HG03457 (cell line): ENCODE results near the gene PITPNC1.
"Not testable (repeated sequence)": the region's sequence is repeated elsewhere in the genome, so short reads cannot be mapped to it uniquely, and the experiment has no call there.

Experiments used
- ATAC-seq: cut with Tn5 transposase; IDR thresholded peaks from one replicate; pipeline ENCODE4 v1.9.1; 2021; ENCODE audit warnings: moderate number of reproducible peaks; ENCODE audit not compliant: unreplicated experiment

The PITPNC1 gene

GRCh38 chr17:67637901-67638641 is 261.0 kb downstream of the PITPNC1 start:
- ATAC-seq, result no peak

DNA sequence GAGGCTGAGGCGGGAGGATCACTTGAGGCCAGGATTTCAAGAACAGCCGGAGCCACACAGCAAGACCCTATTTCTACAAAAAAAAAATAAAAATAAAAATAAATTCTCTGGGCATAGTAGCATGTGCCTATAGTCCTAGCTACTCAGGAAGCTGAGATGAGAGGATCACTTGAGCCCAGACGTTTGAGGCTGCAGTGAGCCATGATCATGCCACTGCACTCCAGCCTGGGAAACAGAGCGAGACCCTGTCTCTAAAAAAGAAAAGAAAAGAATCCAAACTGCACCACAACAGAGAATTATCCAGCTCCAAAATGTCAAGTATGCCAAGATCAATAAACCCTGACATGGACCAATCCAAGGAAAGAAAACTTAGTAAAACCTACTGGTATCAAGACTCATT is 261.8 kb downstream of the PITPNC1 start:
- ATAC-seq, result no peak

GRCh38 chr17:67639555-67639954 is 262.5 kb downstream of the PITPNC1 start:
- ATAC-seq, result no peak

DNA sequence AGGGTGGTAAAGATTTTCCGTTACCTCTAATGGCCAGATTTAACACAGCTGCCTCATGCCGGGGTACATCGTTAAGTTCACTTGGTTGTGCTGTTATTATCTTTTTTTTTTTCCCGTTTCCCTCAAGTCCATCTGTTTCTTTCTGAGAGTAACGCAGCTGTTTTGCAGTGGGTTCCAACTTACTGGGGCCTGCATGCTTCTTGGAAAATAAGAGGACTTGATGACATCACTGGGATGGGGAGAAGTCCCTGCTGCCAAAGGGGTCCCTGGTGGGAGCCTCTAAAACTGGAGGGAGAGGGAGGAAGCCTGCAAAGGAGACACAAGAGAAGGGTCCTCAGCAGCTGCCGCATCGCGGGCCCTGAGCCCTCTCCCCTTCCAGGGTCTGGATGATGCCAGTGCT is 262.9 kb downstream of the PITPNC1 start:
- no peak for ATAC-seq

DNA sequence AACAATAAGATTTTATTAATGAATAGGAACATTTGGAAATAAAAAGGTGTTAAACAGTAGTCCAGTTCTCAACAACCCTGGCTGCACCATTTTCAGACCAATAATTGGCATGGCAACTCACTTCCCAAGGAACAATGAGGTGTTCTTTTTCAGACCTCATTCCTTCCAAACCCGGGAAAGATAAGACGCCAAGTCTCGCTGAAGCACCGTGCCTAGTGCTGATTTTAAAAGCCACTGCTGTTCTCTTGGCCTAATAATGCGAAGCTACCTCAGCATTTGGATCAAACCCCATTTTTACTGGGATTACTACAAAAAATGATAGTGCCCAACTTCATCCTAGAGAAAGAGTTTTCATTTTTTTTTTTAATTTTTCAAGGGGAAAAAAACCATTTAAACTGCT is 265.4 kb downstream of the PITPNC1 start:
- ATAC-seq, result no peak

GRCh38 chr17:67644061-67644460 is 267.0 kb downstream of the PITPNC1 start:
- ATAC-seq, result no peak

- not testable (repeated sequence) for ATAC-seq
Observed at GRCh38 chr17:67645195-67645594, 268.1 kb downstream of the PITPNC1 start.

- no peak for ATAC-seq
Observed at GRCh38 chr17:67646472-67646871, 269.4 kb downstream of the PITPNC1 start.

DNA sequence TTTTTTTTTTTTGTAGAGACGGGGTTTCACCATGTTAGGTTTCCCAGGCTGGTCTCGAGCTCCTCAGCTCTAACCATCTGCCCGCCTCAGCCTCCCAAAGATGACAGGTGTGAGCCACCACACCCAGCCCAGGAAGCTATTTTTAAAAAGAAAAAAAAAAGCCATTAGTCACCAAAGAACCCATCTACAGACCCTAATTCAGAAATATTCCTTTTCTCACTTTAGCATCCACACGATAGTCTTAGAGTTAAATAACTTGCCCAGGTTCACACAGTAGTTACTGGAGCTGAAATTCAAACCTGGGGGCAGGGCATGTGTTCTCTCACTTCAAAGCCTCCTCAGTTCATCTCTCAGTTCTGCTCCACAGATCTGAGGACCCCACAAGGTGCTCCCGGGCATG is 270.4 kb downstream of the PITPNC1 start:
- no peak for ATAC-seq

GRCh38 chr17:67648032-67648905 is 271.2 kb downstream of the PITPNC1 start:
- ATAC-seq, result no peak

DNA sequence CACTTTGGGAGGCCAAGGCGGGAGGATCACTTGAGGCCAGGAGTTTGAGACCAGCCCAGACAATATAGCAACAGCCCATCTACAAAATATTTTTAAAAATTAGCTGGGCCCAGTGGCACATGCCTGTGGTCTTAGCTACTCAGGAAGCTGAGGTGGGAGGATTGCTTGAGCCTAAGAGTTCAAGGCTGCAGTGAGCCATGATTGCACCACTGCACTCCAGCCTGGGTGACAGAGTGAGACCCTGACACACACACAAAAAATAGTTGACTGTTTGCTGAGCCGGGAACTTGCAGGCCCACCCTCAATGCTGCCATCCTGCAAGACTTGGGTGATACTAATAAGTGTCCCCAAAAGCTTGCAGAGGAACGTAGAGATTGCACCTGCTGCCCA is 271.8 kb downstream of the PITPNC1 start:
- not testable (repeated sequence) for ATAC-seq

DNA sequence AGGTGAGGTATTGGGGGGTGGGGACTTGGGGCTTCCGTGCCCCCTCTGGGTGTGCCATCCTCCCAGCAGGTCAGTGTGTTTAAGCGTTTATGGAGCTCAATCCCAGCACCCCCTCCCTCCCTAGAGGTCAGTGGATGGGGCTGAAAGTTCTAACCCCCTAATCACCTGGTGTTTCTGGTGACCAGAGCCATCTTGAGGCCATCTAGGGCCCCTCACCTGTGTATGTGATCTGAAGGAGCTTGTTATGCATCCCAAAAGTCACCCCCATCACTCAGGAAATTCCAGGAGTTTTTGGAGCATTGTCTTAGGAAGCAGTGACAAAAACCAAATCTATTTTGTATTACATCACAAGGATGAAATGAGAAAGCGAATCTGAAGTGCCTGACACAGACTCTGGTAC is 272.8 kb downstream of the PITPNC1 start:
- no peak for ATAC-seq

DNA sequence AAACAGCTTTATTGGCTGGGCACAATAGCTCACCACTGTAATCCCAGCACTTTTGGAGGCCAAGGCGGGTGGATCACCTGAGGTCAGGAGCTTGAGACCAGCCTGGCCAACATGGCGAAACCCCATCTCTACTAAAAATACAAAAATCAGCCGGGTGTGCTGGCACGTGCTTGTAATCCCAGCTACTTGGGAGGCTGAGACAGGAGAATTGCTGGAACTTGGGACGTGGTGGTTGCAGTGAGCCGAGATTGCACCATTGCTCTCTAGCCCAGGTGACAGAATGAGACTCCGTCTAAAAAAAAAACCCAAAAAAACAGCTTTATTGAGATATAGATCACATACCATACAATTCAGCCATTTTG is 274.1 kb downstream of the PITPNC1 start:
- not testable (repeated sequence) for ATAC-seq

DNA sequence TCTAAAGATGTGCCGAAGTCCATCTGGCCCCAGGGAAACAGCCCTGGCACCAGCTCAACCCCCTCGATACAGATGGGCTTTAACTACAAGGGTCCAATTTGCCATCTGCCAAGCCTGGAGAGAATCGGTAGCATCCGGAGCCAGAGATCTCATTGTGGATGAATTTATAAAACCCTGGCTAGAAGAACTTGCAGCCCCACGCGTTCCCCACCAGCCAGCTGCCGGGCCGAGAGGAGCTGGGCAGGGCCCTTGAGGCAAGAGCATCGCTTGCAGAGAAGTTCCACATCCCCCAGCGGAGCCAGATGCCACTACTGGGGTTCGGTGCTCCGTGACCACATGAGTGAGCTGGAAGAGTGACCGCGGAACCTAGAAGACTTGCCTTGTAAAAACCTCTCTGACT is 275.4 kb downstream of the PITPNC1 start:
- ATAC-seq, result no peak

DNA sequence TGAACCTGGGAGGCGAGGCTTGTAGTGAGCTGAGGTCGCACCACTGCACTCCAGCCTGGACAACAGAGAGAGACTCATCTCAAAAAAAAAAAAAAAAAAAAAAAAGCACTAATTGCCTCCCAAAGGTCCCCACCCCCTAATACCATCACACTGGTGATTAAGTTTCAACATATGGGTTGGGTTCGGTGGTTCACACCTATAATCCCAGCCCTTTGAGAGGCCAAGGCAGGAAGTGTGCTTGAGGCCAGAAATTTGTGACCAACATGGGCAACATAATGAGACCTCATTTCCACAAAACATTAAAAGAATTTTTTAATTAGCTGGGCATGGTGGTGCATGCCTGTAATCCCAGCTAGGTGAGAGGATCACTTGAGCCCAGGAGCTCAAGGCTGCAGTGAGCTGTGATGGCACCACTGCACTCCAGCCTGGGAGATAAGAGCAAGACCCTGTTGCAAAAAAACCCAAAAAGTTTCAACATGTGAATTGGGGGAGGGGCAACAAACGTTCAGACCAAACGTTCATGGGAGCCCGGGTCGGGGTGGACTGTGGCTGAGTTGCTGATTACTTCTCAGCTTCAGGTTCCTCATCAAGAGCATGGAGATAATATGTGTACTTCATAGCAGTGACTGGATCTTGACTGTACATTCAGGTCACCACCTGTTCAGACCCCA is 278.5 kb downstream of the PITPNC1 start:
- no peak for ATAC-seq

DNA sequence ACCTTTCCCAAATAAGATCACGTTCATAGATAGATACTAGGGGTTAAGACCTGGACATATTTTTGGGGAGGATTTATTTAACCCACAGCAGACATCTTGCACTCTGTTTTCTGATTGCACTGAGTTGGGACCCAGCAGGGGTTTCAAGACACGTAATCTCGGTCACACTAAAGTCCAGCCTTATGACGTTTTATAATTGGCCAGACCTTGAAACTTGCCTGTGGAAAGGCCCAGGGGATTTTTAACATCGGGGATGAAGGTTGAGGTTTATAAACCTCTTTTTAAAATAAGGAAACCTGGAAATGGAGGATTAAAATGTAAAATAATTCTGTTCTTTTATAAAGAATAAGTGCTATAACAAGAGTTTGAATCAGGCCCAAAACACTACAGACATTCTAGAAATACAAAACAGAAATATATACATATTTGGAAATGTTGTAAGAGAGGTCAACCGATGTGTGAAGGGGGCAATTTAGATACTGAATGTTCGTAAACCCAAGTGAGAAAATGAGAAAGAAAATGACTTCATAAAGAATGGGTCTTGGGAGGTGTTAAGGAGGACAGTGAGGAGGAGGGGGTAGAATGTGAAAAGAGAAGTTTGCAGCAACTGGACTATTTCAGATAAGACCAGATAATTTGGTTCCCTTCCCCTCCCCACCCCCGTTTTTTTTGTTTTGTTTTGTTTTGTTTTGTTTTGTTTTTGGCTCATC is 279.6 kb downstream of the PITPNC1 start:
- no peak for ATAC-seq

GRCh38 chr17:67657596-67657995 is 280.5 kb downstream of the PITPNC1 start:
- ATAC-seq, result no peak

GRCh38 chr17:67658265-67658664 is 281.2 kb downstream of the PITPNC1 start:
- no peak for ATAC-seq

GRCh38 chr17:67659028-67659427 is 281.9 kb downstream of the PITPNC1 start:
- ATAC-seq, result no peak

DNA sequence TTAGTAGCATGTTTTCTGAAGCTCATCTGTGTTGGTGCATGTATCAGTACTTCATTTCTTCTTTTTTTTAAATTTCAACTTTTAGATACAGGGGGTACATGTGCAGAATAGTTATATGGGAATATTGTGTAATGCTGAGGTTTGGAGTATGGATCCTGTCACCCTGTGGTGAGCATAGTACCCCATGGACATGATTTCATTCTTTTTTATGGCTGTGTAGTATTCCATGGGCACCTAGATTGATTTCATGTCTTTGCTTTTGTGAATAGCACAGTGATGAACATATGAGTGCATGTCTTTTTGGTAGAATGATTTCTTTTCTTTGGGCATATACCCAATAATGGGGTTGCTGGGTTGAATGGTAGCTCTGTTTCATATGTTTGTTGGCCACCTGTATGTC is 285.6 kb downstream of the PITPNC1 start:
- ATAC-seq, result no peak

GRCh38 chr17:67663457-67663856 is 286.4 kb downstream of the PITPNC1 start:
- no peak for ATAC-seq
